DMS 273 (cell line): ENCODE measurements around the gene TMEM120A.

Source experiments
- DNase-seq: peaks from one replicate; lab custom pipeline; 2025; ENCODE audit not compliant: unreplicated experiment; lab: John Stamatoyannopoulos, UW

The TMEM120A gene

GRCh38 chr7:75960372-75960771, 34.0 kb downstream of the TMEM120A start:
- no peak for DNase-seq

- DNase-seq, result no peak
Measured at GRCh38 chr7:75958802-75959543, 35.4 kb downstream of the TMEM120A start.

- no peak for DNase-seq
Measured at GRCh38 chr7:75957021-75957736, 37.2 kb downstream of the TMEM120A start.

GRCh38 chr7:75955331-75955955, 39.0 kb downstream of the TMEM120A start:
- DNase-seq, result no peak

- DNase-seq, result no peak
Measured at GRCh38 chr7:75953931-75954330, 40.5 kb downstream of the TMEM120A start.

GRCh38 chr7:75953431-75953830, 41.0 kb downstream of the TMEM120A start:
- no peak for DNase-seq

GRCh38 chr7:75951506-75951905, 42.9 kb downstream of the TMEM120A start:
- no peak for DNase-seq

- no peak for DNase-seq
Measured at GRCh38 chr7:75950111-75950681, 44.2 kb downstream of the TMEM120A start.

GRCh38 chr7:75948179-75948578, 46.2 kb downstream of the TMEM120A start:
- no peak for DNase-seq

- DNase-seq, result no peak
Measured at GRCh38 chr7:75946207-75946855, 48.1 kb downstream of the TMEM120A start.

- no peak for DNase-seq
Measured at GRCh38 chr7:75945297-75946168, 48.9 kb downstream of the TMEM120A start.

- no peak for DNase-seq
Measured at GRCh38 chr7:75944507-75944906, 49.9 kb downstream of the TMEM120A start.

- no peak for DNase-seq
Measured at GRCh38 chr7:75943864-75944263, 50.5 kb downstream of the TMEM120A start.

- no peak for DNase-seq
Measured at GRCh38 chr7:75938921-75939320, 55.5 kb downstream of the TMEM120A start.

- DNase-seq, result no peak
Measured at GRCh38 chr7:75937958-75938786, 56.2 kb downstream of the TMEM120A start.
